ENCODE data around the gene EYS. TPM values are rescaled to one million over a fixed set of nuclear protein-coding genes. Genes with fewer than 3 reads are reported as not detected.
A peak's percentile ranks its signal among the peaks of the same experiment; 100 is the strongest.

The EYS gene
- total and polyA plus RNA-seq, 4 donors = 0.08 to 0.63 (median 0.36) TPM

DNA sequence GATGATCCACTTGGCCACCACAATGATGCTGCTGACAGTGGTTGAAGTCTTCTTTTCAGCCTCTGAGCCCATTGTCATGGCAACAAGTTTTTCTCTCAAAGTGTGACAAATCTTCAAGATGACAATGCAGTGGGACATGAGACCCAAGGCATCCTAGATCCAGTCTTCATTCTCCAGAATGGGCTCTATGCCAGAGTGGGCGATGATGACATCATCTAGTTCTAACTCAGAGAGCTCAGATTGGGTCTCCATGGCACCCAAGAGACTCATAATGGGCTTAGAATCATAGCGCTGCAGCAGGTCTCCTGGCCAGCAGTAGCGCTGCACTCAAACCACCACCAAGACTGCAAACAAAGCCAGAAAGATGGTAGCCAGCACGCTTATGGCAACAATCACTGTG lies 973.6 kb downstream of the EYS start:
- Histone ChIP-seq H3K36me3 (ENCODE audit: control insufficient read depth in 4 of 4, insufficient read depth in 3 of 4, low read depth in 1 of 4, low read length in 3 of 4) (no peaks in the 10 kb centered on the region), H3K27ac (ENCODE audit: low read depth in 1 of 2, low read length in 2 of 2) (no peak overlapping the region), H3K9me3 (ENCODE audit: control insufficient read depth in 4 of 4, low read length in 3 of 4) (no peaks in the 10 kb centered on the region), H3K9ac (ENCODE audit: low read depth in 1 of 2, low read length in 2 of 2) (no peak overlapping the region), H3K4me1 (ENCODE audit: control insufficient read depth in 4 of 4, insufficient read depth in 4 of 4, low read length in 3 of 4) (no peaks in the 10 kb centered on the region), H3K27me3 (ENCODE audit: control insufficient read depth in 4 of 4, insufficient read depth in 4 of 4, low read length in 3 of 4) (no peaks in the 10 kb centered on the region), H3K4me3 (ENCODE audit: low read depth in 1 of 3, low read length in 3 of 3) (no peak overlapping the region)
- 86% methylated on average over 4 of the region's 4 CpGs for WGBS
- TF ChIP-seq, protein P1, sequence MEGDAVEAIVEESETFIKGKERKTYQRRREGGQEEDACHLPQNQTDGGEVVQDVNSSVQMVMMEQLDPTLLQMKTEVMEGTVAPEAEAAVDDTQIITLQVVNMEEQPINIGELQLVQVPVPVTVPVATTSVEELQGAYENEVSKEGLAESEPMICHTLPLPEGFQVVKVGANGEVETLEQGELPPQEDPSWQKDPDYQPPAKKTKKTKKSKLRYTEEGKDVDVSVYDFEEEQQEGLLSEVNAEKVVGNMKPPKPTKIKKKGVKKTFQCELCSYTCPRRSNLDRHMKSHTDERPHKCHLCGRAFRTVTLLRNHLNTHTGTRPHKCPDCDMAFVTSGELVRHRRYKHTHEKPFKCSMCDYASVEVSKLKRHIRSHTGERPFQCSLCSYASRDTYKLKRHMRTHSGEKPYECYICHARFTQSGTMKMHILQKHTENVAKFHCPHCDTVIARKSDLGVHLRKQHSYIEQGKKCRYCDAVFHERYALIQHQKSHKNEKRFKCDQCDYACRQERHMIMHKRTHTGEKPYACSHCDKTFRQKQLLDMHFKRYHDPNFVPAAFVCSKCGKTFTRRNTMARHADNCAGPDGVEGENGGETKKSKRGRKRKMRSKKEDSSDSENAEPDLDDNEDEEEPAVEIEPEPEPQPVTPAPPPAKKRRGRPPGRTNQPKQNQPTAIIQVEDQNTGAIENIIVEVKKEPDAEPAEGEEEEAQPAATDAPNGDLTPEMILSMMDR (IDR thresholded peaks at IDR 0.05; ENCODE audit: low read depth, low read length, missing input control) = no peak
- TF ChIP-seq, protein P2, sequence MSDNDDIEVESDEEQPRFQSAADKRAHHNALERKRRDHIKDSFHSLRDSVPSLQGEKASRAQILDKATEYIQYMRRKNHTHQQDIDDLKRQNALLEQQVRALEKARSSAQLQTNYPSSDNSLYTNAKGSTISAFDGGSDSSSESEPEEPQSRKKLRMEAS (IDR thresholded peaks at IDR 0.05) = no peak
- TF ChIP-seq RXRA (IDR thresholded peaks at IDR 0.05) (no peak), SP1 (IDR thresholded peaks at IDR 0.05) (no peak)
- TF ChIP-seq, protein P3, sequence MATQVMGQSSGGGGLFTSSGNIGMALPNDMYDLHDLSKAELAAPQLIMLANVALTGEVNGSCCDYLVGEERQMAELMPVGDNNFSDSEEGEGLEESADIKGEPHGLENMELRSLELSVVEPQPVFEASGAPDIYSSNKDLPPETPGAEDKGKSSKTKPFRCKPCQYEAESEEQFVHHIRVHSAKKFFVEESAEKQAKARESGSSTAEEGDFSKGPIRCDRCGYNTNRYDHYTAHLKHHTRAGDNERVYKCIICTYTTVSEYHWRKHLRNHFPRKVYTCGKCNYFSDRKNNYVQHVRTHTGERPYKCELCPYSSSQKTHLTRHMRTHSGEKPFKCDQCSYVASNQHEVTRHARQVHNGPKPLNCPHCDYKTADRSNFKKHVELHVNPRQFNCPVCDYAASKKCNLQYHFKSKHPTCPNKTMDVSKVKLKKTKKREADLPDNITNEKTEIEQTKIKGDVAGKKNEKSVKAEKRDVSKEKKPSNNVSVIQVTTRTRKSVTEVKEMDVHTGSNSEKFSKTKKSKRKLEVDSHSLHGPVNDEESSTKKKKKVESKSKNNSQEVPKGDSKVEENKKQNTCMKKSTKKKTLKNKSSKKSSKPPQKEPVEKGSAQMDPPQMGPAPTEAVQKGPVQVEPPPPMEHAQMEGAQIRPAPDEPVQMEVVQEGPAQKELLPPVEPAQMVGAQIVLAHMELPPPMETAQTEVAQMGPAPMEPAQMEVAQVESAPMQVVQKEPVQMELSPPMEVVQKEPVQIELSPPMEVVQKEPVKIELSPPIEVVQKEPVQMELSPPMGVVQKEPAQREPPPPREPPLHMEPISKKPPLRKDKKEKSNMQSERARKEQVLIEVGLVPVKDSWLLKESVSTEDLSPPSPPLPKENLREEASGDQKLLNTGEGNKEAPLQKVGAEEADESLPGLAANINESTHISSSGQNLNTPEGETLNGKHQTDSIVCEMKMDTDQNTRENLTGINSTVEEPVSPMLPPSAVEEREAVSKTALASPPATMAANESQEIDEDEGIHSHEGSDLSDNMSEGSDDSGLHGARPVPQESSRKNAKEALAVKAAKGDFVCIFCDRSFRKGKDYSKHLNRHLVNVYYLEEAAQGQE (IDR thresholded peaks at IDR 0.05) = no peak
- DNase-seq (ENCODE audit: low spot score) = no peak

DNA sequence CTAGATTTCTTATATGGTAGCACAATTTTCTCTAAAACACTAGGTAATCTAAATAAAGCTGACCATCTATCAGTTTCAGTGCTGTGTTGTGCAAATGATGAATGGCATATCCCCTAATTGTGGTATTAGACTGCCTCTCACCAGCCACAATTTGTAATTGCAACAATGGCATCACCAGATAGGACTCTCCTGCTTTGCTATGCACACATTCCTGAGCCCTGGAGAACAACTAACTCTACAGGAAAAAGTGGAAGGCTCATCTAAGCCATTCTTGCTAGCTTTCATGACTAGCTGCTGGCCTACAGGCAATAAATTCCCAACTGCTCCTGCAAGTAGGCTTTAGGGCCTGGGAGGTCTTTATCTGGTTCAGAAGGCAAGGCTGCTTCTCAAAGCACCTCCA lies 974.1 kb downstream of the EYS start:
- no peak for DNase-seq (ENCODE audit: low spot score)
- H3K9me3 ChIP-seq (ENCODE audit: control insufficient read depth in 4 of 4, low read length in 3 of 4) = no peaks in the 10 kb centered on the region
- H3K4me1 ChIP-seq (ENCODE audit: control insufficient read depth in 4 of 4, insufficient read depth in 4 of 4, low read length in 3 of 4) = no peaks in the 10 kb centered on the region
- no peak overlapping the region for H3K9ac ChIP-seq (ENCODE audit: low read depth in 1 of 2, low read length in 2 of 2)
- H3K36me3 ChIP-seq (ENCODE audit: control insufficient read depth in 4 of 4, insufficient read depth in 3 of 4, low read depth in 1 of 4, low read length in 3 of 4) = no peaks in the 10 kb centered on the region
- H3K27ac ChIP-seq (ENCODE audit: low read depth in 1 of 2, low read length in 2 of 2) = no peak overlapping the region
- TF ChIP-seq TAF1 (conservative IDR thresholded peaks at IDR 0.05) (no peak), GABPA (IDR thresholded peaks at IDR 0.05 in 1 of 2, conservative IDR thresholded peaks at IDR 0.05 in 1 of 2) (no peak), RAD21 (IDR thresholded peaks at IDR 0.05) (peak in 1 of 2 donors; percentile 36)
- TF ChIP-seq, protein P1 (IDR thresholded peaks at IDR 0.05; ENCODE audit: low read depth, low read length, missing input control) = peak; percentile 7
- no peaks in the 10 kb centered on the region for H3K27me3 ChIP-seq (ENCODE audit: control insufficient read depth in 4 of 4, insufficient read depth in 4 of 4, low read length in 3 of 4)
- H3K4me3 ChIP-seq (ENCODE audit: low read depth in 1 of 3, low read length in 3 of 3) = no peak overlapping the region

DNA sequence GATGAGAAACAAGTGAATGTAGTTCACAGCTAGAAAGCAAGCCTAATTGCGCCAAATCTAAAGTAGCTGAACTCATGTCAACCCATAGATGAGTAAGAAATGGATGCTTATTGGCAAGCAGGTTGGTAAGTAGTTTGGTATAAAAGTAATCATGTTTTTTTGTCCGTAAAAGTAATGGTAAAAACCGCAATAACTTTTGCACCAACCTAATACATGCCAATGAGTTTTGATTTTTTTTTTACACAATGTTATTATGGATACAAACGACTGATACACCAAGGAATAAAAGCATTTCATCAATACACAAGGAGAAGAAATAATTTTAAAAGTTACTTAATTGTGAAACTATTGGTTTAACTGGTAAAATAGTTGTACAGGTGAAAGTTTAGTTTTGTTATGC lies 977.5 kb downstream of the EYS start:
- no peak overlapping the region for H3K9ac ChIP-seq (ENCODE audit: low read depth in 1 of 2, low read length in 2 of 2)
- H3K4me3 ChIP-seq (ENCODE audit: low read depth in 1 of 3, low read length in 3 of 3) = no peak overlapping the region
- H3K9me3 ChIP-seq (ENCODE audit: control insufficient read depth in 4 of 4, low read length in 3 of 4) = no peaks in the 10 kb centered on the region
- H3K27me3 ChIP-seq (ENCODE audit: control insufficient read depth in 4 of 4, insufficient read depth in 4 of 4, low read length in 3 of 4) = no peaks in the 10 kb centered on the region
- no peak overlapping the region for H3K27ac ChIP-seq (ENCODE audit: low read depth in 1 of 2, low read length in 2 of 2)
- WGBS = 69% methylated on average over 4 of the region's 4 CpGs
- TF ChIP-seq, protein P3 (IDR thresholded peaks at IDR 0.05) = no peak
- TF ChIP-seq YY1 (IDR thresholded peaks at IDR 0.05) (no peak), JUND (IDR thresholded peaks at IDR 0.05) (no peak), TAF1 (conservative IDR thresholded peaks at IDR 0.05) (no peak)
- TF ChIP-seq, protein P2 (IDR thresholded peaks at IDR 0.05) = no peak
- no peaks in the 10 kb centered on the region for H3K36me3 ChIP-seq (ENCODE audit: control insufficient read depth in 4 of 4, insufficient read depth in 3 of 4, low read depth in 1 of 4, low read length in 3 of 4)
- H3K4me1 ChIP-seq (ENCODE audit: control insufficient read depth in 4 of 4, insufficient read depth in 4 of 4, low read length in 3 of 4) = no peaks in the 10 kb centered on the region
- DNase-seq (ENCODE audit: low spot score) = no peak
